IgD-negative memory B cell (primary cell): Measurements from ENCODE around the gene TCFL5. TPM values are rescaled to one million over a fixed set of nuclear protein-coding genes. Genes with fewer than 3 reads are reported as not detected.
"Not testable (repeated sequence)": the region's sequence is repeated elsewhere in the genome, so short reads cannot be mapped to it uniquely, and the experiment has no call there.

Experiments
- H3K27ac Mint-ChIP-seq, 3 donors: one replicate each; pipeline ENCODE4 v1.8.0; 2020 to 2022; ENCODE audit warnings: mild to moderate bottlenecking in 3 of 3, mixed read lengths in 3 of 3, moderate library complexity in 1 of 3
- H3K27me3 Mint-ChIP-seq: one replicate; pipeline ENCODE4 v1.8.0; 2021; ENCODE audit warnings: mixed read lengths
- H3K36me3 Mint-ChIP-seq: one replicate; pipeline ENCODE4 v1.8.0; 2020; ENCODE audit warnings: mild to moderate bottlenecking, mixed read lengths
- H3K4me1 Mint-ChIP-seq, 3 donors: one replicate each; pipeline ENCODE4 v1.8.0; 2020 to 2022; ENCODE audit warnings: mixed read lengths in 3 of 3, mild to moderate bottlenecking in 1 of 3
- H3K4me3 Mint-ChIP-seq, 4 donors: one replicate each; pipeline ENCODE4 v1.8.0; 2020 to 2022; ENCODE audit warnings: mild to moderate bottlenecking in 4 of 4, mixed read lengths in 4 of 4, moderate library complexity in 3 of 4
- H3K9me3 Mint-ChIP-seq, 3 donors: one replicate each; pipeline ENCODE4 v1.8.0; 2020 to 2021; ENCODE audit warnings: mixed read lengths in 3 of 3, mild to moderate bottlenecking in 1 of 3
- polyA plus RNA-seq: library from polyadenylated mRNA; unstranded; fragments of 300-500 nt; fragmentation: Illumina TruSeq; gene quantifications from one replicate; pipeline ENCODE4 v1.2.3, GENCODE V29; 2021

TCFL5 gene
- polyA plus RNA-seq, 1 donor from 2014 or later, result 1.2 TPM

GRCh38 chr20:62879275-62880146 is 17.9 kb upstream of the TCFL5 start:
- Mint-ChIP-seq H3K27me3 (no peaks in the 10 kb centered on the region), H3K4me3 (peak overlapping the region in 1 of 4 donors; percentile 27), H3K9me3 (no peaks in the 10 kb centered on the region), H3K36me3 (peaks cover 1% of the 10 kb centered on the region), H3K4me1 (peaks cover 0 to 2% (median 2%) of the 10 kb centered on the region in 3 donors), H3K27ac (no peak overlapping the region)

- Mint-ChIP-seq H3K9me3 (no peaks in the 10 kb centered on the region), H3K36me3 (peaks cover 1% of the 10 kb centered on the region), H3K4me1 (peaks cover 0 to 9% (median 0%) of the 10 kb centered on the region in 3 donors), H3K27me3 (peaks cover 4% of the 10 kb centered on the region), H3K4me3 (no peak overlapping the region), H3K27ac (no peak overlapping the region)
Observed at GRCh38 chr20:62878244-62879038, 16.8 kb upstream of the TCFL5 start.

GRCh38 chr20:62876902-62877816 is 15.5 kb upstream of the TCFL5 start:
- no peak overlapping the region for H3K27ac Mint-ChIP-seq
- peaks cover 0 to 9% (median 0%) of the 10 kb centered on the region in 3 donors for H3K4me1 Mint-ChIP-seq
- peak overlapping the region in 1 of 4 donors; percentile 17 for H3K4me3 Mint-ChIP-seq
- peaks cover 1% of the 10 kb centered on the region for H3K36me3 Mint-ChIP-seq
- peaks cover 4% of the 10 kb centered on the region for H3K27me3 Mint-ChIP-seq
- no peaks in the 10 kb centered on the region for H3K9me3 Mint-ChIP-seq

GRCh38 chr20:62876501-62876901 is 14.9 kb upstream of the TCFL5 start:
- Mint-ChIP-seq H3K9me3 (no peaks in the 10 kb centered on the region), H3K4me3 (no peak overlapping the region), H3K27ac (no peak overlapping the region), H3K4me1 (peaks cover 0 to 9% (median 0%) of the 10 kb centered on the region in 3 donors), H3K27me3 (peaks cover 4% of the 10 kb centered on the region), H3K36me3 (peaks cover 1% of the 10 kb centered on the region)

- peak overlapping the region in 1 of 3 donors; percentile 48 for H3K27ac Mint-ChIP-seq
- H3K9me3 Mint-ChIP-seq, result no peaks in the 10 kb centered on the region
- peaks cover 3% of the 10 kb centered on the region for H3K36me3 Mint-ChIP-seq
- peaks cover 4% of the 10 kb centered on the region for H3K27me3 Mint-ChIP-seq
- H3K4me1 Mint-ChIP-seq, result peaks cover 0 to 9% (median 0%) of the 10 kb centered on the region in 3 donors
- H3K4me3 Mint-ChIP-seq, result peak overlapping the region in 2 of 4 donors; percentile 37 to 65
Observed at GRCh38 chr20:62875419-62876361, 14.1 kb upstream of the TCFL5 start.

- Mint-ChIP-seq H3K27me3 (peaks cover 4% of the 10 kb centered on the region), H3K27ac (no peak overlapping the region), H3K36me3 (peaks cover 4% of the 10 kb centered on the region), H3K9me3 (no peaks in the 10 kb centered on the region), H3K4me3 (no peak overlapping the region), H3K4me1 (peaks cover 0 to 9% (median 0%) of the 10 kb centered on the region in 3 donors)
Observed at GRCh38 chr20:62874964-62875344, 13.3 kb upstream of the TCFL5 start.

GRCh38 chr20:62873681-62874031 is 12.0 kb upstream of the TCFL5 start:
- H3K36me3 Mint-ChIP-seq, H3K27me3 Mint-ChIP-seq, H3K4me1 Mint-ChIP-seq, H3K9me3 Mint-ChIP-seq: not testable (repeated sequence)
- H3K27ac Mint-ChIP-seq, result peak overlapping the region in 2 of 3 donors; percentile 50 to 78
- peak overlapping the region in 2 of 4 donors; percentile 20 to 75 for H3K4me3 Mint-ChIP-seq

- Mint-ChIP-seq H3K4me1 (peaks cover 0 to 9% (median 0%) of the 10 kb centered on the region in 3 donors), H3K9me3 (no peaks in the 10 kb centered on the region), H3K36me3 (peaks cover 4% of the 10 kb centered on the region), H3K27ac (peak overlapping the region in 2 of 3 donors; percentile 19 to 78), H3K27me3 (peaks cover 4% of the 10 kb centered on the region), H3K4me3 (peak overlapping the region in 1 of 4 donors; percentile 20)
Observed at GRCh38 chr20:62873280-62873679, 11.7 kb upstream of the TCFL5 start.

- Mint-ChIP-seq H3K9me3 (no peaks in the 10 kb centered on the region), H3K27ac (peak overlapping the region in 2 of 3 donors; percentile 19 to 78), H3K4me3 (peak overlapping the region in 1 of 4 donors; percentile 60), H3K27me3 (peaks cover 4% of the 10 kb centered on the region), H3K4me1 (peaks cover 0 to 9% (median 0%) of the 10 kb centered on the region in 3 donors), H3K36me3 (peaks cover 3% of the 10 kb centered on the region)
Observed at GRCh38 chr20:62872862-62873261, 11.2 kb upstream of the TCFL5 start.

- Mint-ChIP-seq H3K4me1 (peaks cover 0 to 9% (median 0%) of the 10 kb centered on the region in 3 donors), H3K4me3 (no peak overlapping the region), H3K27ac (peak overlapping the region in 1 of 3 donors; percentile 78), H3K27me3 (peaks cover 4% of the 10 kb centered on the region), H3K36me3 (peaks cover 4% of the 10 kb centered on the region), H3K9me3 (no peaks in the 10 kb centered on the region)
Observed at GRCh38 chr20:62872184-62872847, 10.7 kb upstream of the TCFL5 start.

- Mint-ChIP-seq H3K36me3 (peaks cover 5% of the 10 kb centered on the region), H3K27ac (no peak overlapping the region), H3K9me3 (no peaks in the 10 kb centered on the region), H3K27me3 (peaks cover 3% of the 10 kb centered on the region), H3K4me3 (peak overlapping the region in 1 of 4 donors; percentile 37), H3K4me1 (peaks cover 4 to 6% (median 6%) of the 10 kb centered on the region in 3 donors)
Observed at GRCh38 chr20:62864207-62864606, 2.6 kb upstream of the TCFL5 start.

- H3K27ac Mint-ChIP-seq, result no peak overlapping the region
- H3K9me3 Mint-ChIP-seq, result no peaks in the 10 kb centered on the region
- H3K4me3 Mint-ChIP-seq, result peak overlapping the region in 1 of 4 donors; percentile 52
- H3K27me3 Mint-ChIP-seq, result peaks cover 10% of the 10 kb centered on the region
- H3K4me1 Mint-ChIP-seq, result peaks cover 6 to 11% (median 8%) of the 10 kb centered on the region in 3 donors
- peaks cover 10% of the 10 kb centered on the region for H3K36me3 Mint-ChIP-seq
Observed at GRCh38 chr20:62860924-62861691, 514 bp downstream of the TCFL5 start.
